H1 (cell line): ENCODE measurements around the gene RNF151. TPM values are rescaled to one million over a fixed set of nuclear protein-coding genes. Genes with fewer than 3 reads are reported as not detected.

ENCODE experiments used
- CTCF ChIA-PET: fragments of 300-600 bp; sonication (Branson Sonifier 250); formaldehyde crosslinking; loops from one replicate; lab custom pipeline; 2021; ENCODE audit not compliant: partially characterized antibody; lab: Charles Lee
- POLR2A ChIA-PET: fragments of 300-600 bp; sonication (Branson Sonifier 250); formaldehyde crosslinking; loops from one replicate; lab custom pipeline; 2021; ENCODE audit warnings: inconsistent platforms; ENCODE audit not compliant: partially characterized antibody; lab: Charles Lee
- DNase-seq, 2 experiments: peaks; one replicate each; pipeline versions ENCODE4 v3.0.0 to v3.0.0-alpha.2; 2010 to 2022; ENCODE audit warnings: low spot score in 2 of 2, low read depth in 1 of 2, mixed read lengths in 1 of 2
- FAIRE-seq: peaks from 2 replicates; lab custom pipeline; 2011; peaks lifted over from hg19 to GRCh38; lab: Jason Lieb, UNC
- H2AFZ ChIP-seq: 2 replicates; pipeline ENCODE4 v1.8.1; 2012; ENCODE audit warnings: low read length, inconsistent platforms
- H2AK5ac ChIP-seq: 2 replicates; pipeline ENCODE4 v1.6.1; 2013; ENCODE audit warnings: low read depth, low read length
- H2BK120ac ChIP-seq: replicated peaks from 2 replicates; pipeline ENCODE3; 2013; ENCODE audit warnings: low read depth, low read length, inconsistent platforms
- H2BK12ac ChIP-seq: 2 replicates; pipeline ENCODE4 v1.6.1; 2013; ENCODE audit warnings: low read depth, low read length
- H2BK15ac ChIP-seq: 2 replicates; pipeline ENCODE4 v1.6.1; 2013; ENCODE audit warnings: low read length
- H2BK20ac ChIP-seq: 2 replicates; pipeline ENCODE4 v1.6.1; 2013; ENCODE audit warnings: low read length
- H2BK5ac ChIP-seq: 2 replicates; pipeline ENCODE4 v1.6.1; 2013; ENCODE audit warnings: low read depth, low read length
- H3K14ac ChIP-seq: 2 replicates; pipeline ENCODE4 v1.6.1; 2013; ENCODE audit warnings: inconsistent platforms; ENCODE audit not compliant: insufficient read length
- H3K18ac ChIP-seq: 2 replicates; pipeline ENCODE4 v1.6.1; 2013; ENCODE audit warnings: low read length; ENCODE audit errors: extremely low read depth
- H3K23ac ChIP-seq: 2 replicates; pipeline ENCODE4 v1.6.1; 2013; ENCODE audit warnings: inconsistent platforms; ENCODE audit not compliant: insufficient read length
- H3K23me2 ChIP-seq: 2 replicates; pipeline ENCODE4 v1.6.1; 2013; ENCODE audit warnings: low read depth, low read length
- H3K27ac ChIP-seq: 2 replicates; pipeline ENCODE4 v1.6.1; 2011; ENCODE audit warnings: low read depth, low read length, inconsistent platforms
- H3K27me3 ChIP-seq, 4 experiments: replicated peaks in 1 of 4; 1 replicate in 1 of 4; 2 replicates in 3 of 4; pipeline versions ENCODE4 v1.6.1 to v1.8.1; 2011 to 2013; ENCODE audit warnings: low read length in 3 of 4, mild to moderate bottlenecking in 3 of 4, inconsistent platforms in 2 of 4, mixed read lengths in 2 of 4, moderate library complexity in 1 of 4; ENCODE audit not compliant: control insufficient read depth in 3 of 4, insufficient read depth in 3 of 4; ENCODE audit errors: extremely low read depth in 1 of 4
- H3K36me3 ChIP-seq, 4 experiments: 2 replicates each; pipeline versions ENCODE4 v1.6.1 to v1.8.1; 2011 to 2013; ENCODE audit warnings: mild to moderate bottlenecking in 4 of 4, low read length in 3 of 4, moderate library complexity in 2 of 4, control low read depth in 1 of 4, inconsistent platforms in 1 of 4; ENCODE audit not compliant: insufficient read depth in 4 of 4, control insufficient read depth in 2 of 4
- H3K4ac ChIP-seq: replicated peaks from 2 replicates; pipeline ENCODE3; 2013; ENCODE audit warnings: low read length, low read depth, mixed read lengths, inconsistent platforms; ENCODE audit not compliant: insufficient read length
- H3K4me1 ChIP-seq, 4 experiments: replicated peaks in 1 of 4; 1 replicate in 1 of 4; 2 replicates in 3 of 4; pipeline versions ENCODE4 v1.6.1 to v1.8.1; 2011 to 2013; ENCODE audit warnings: low read length in 3 of 4, inconsistent platforms in 2 of 4, mixed read lengths in 1 of 4; ENCODE audit not compliant: insufficient read depth in 4 of 4, control insufficient read depth in 3 of 4
- H3K4me2 ChIP-seq, 2 experiments: 2 replicates each; pipeline versions ENCODE4 v1.6.1 to v1.8.1; 2011 to 2013; ENCODE audit warnings: low read depth in 2 of 2, low read length in 2 of 2, control low read depth in 1 of 2, inconsistent platforms in 1 of 2, mild to moderate bottlenecking in 1 of 2; ENCODE audit not compliant: insufficient read depth in 1 of 2
- H3K4me3 ChIP-seq, 4 experiments: fragments of 200-600, 300-600 bp in 1 of 4; sonication (generic), shearing (Covaris generic), sonication (Bioruptor Twin) in 1 of 4; 2 replicates each; pipeline versions ENCODE4 v1.5.1 to v1.8.1; 2011 to 2016; ENCODE audit warnings: low read length in 4 of 4, low read depth in 3 of 4, control low read depth in 2 of 4, inconsistent platforms in 2 of 4, mild to moderate bottlenecking in 2 of 4, mixed read lengths in 1 of 4, moderate library complexity in 1 of 4; ENCODE audit not compliant: insufficient read depth in 2 of 4; ENCODE audit errors: extremely low read depth in 1 of 4
- H3K56ac ChIP-seq: replicated peaks from 2 replicates; pipeline ENCODE3; 2013; ENCODE audit warnings: low read depth, mild to moderate bottlenecking, mixed read lengths, low read length, inconsistent platforms; ENCODE audit not compliant: insufficient read length
- H3K79me1 ChIP-seq: 2 replicates; pipeline ENCODE4 v1.6.1; 2013; ENCODE audit warnings: low read depth, low read length, control low read depth
- H3K79me2 ChIP-seq, 2 experiments: 2 replicates each; pipeline versions ENCODE4 v1.6.1 to v1.8.1; 2012 to 2013; ENCODE audit warnings: low read length in 2 of 2, mild to moderate bottlenecking in 2 of 2, inconsistent platforms in 1 of 2; ENCODE audit not compliant: insufficient read depth in 2 of 2, control insufficient read depth in 1 of 2
- H3K9ac ChIP-seq, 4 experiments: replicated peaks in 1 of 4; 1 replicate in 1 of 4; 2 replicates in 3 of 4; pipeline versions ENCODE4 v1.6.1 to v1.8.1; 2011 to 2013; ENCODE audit warnings: low read depth in 3 of 4, low read length in 3 of 4, control low read depth in 2 of 4, mild to moderate bottlenecking in 2 of 4, moderate library complexity in 2 of 4, inconsistent platforms in 1 of 4; ENCODE audit errors: extremely low read depth in 1 of 4
- H3K9me3 ChIP-seq, 2 experiments: 2 replicates each; pipeline versions ENCODE4 v1.6.1 to v1.8.1; 2012 to 2013; ENCODE audit warnings: mild to moderate bottlenecking in 2 of 2, moderate library complexity in 2 of 2, control low read depth in 1 of 2, inconsistent platforms in 1 of 2, low read depth in 1 of 2, low read length in 1 of 2, mixed read lengths in 1 of 2; ENCODE audit not compliant: insufficient read depth in 2 of 2
- H4K20me1 ChIP-seq, 2 experiments: replicated peaks in 1 of 2; 2 replicates each; pipeline versions ENCODE3 to v1.8.1; 2011 to 2013; ENCODE audit warnings: inconsistent platforms in 2 of 2, low read length in 2 of 2, mild to moderate bottlenecking in 1 of 2; ENCODE audit not compliant: insufficient read depth in 2 of 2, control insufficient read depth in 1 of 2
- H4K5ac ChIP-seq: 2 replicates; pipeline ENCODE4 v1.6.1; 2013; ENCODE audit warnings: low read length, low read depth, mixed read lengths, inconsistent platforms; ENCODE audit not compliant: insufficient read length
- H4K8ac ChIP-seq: 2 replicates; pipeline ENCODE4 v1.8.0; 2013; ENCODE audit warnings: mild to moderate bottlenecking, moderate library complexity, low read length, inconsistent platforms; ENCODE audit not compliant: insufficient read depth; ENCODE audit errors: extremely low read depth
- H4K91ac ChIP-seq: replicated peaks from 2 replicates; pipeline ENCODE3; 2013; ENCODE audit warnings: low read length, mixed read lengths, inconsistent platforms; ENCODE audit not compliant: insufficient read length
- PHF8 ChIP-seq: fragments of 200-600 bp; sonication (generic); conservative IDR thresholded peaks from 2 replicates; pipeline ENCODE4 v1.7.1; 2012; ENCODE audit warnings: low read depth, mild to moderate bottlenecking, inconsistent platforms, low read length, moderate library complexity
- POLR2A ChIP-seq, 2 experiments: IDR thresholded peaks; 1 replicate in 1 of 2; 2 replicates in 1 of 2; pipeline ENCODE4 v1.6.1; 2011; ENCODE audit warnings: low read depth in 2 of 2, low read length in 2 of 2, mild to moderate bottlenecking in 2 of 2; ENCODE audit errors: control extremely low read depth in 1 of 2
- SP1 ChIP-seq: IDR thresholded peaks from 2 replicates; pipeline ENCODE4 v1.6.1; 2011; ENCODE audit warnings: low read depth, low read length
- TEAD4 ChIP-seq: IDR thresholded peaks from 2 replicates; pipeline ENCODE4 v1.6.1; 2012; ENCODE audit warnings: low read depth, low read length, inconsistent platforms, mixed read lengths
- WGBS, 2 experiments: shearing (Covaris generic) in 1 of 2; methylation state at CpG; one replicate each; pipeline versions ENCODE4 v1.1.6 to v1.1.7; 2013 to 2015; ENCODE audit warnings: low lambda C conversion rate in 2 of 2, mixed read lengths in 2 of 2, inconsistent platforms in 1 of 2, low coverage in 1 of 2, missing lambda C conversion rate in 1 of 2; ENCODE audit not compliant: insufficient replicate concordance in 2 of 2, insufficient coverage in 1 of 2, insufficient read length in 1 of 2; ENCODE audit errors: extremely low coverage in 1 of 2, missing lambda C conversion rate in 1 of 2; 5-methylcytosine and 5-hydroxymethylcytosine counted together
- polyA plus RNA-seq, 7 experiments: library from polyadenylated mRNA; depleted of rRNA in 3 of 7; stranded (reverse) in 5 of 7; unstranded in 2 of 7; fragments of >200 nt in 5 of 7; fragments of 200-250 nt in 2 of 7; gene quantifications; 1 replicate in 5 of 7; 2 replicates in 1 of 7; 4 replicates in 1 of 7; pipeline versions ENCODE4 v1.2.1 to v1.2.3, GENCODE V29; 2011 to 2013; ENCODE audit warnings: missing spikeins in 2 of 7, mixed read lengths in 2 of 7
- total RNA-seq: library from RNA; stranded (reverse); fragmentation: NEBNext Ultra II Directional; extraction: Animal tissue kit (Norgen Biotek cat#: 25700); gene quantifications from 2 replicates; pipeline ENCODE4 v1.2.1, GENCODE V29; 2021
- TF ChIP-seq, protein P1 (sequence below): IDR thresholded peaks from 2 replicates; pipeline ENCODE4 v1.6.1; 2012; ENCODE audit warnings: low read length, inconsistent platforms

The RNF151 gene
- total and polyA plus RNA-seq, 2 of the 8 experiments (the other 6 are each of a cell fraction or from before 2014, with no cell fraction given): not detected

DNA sequence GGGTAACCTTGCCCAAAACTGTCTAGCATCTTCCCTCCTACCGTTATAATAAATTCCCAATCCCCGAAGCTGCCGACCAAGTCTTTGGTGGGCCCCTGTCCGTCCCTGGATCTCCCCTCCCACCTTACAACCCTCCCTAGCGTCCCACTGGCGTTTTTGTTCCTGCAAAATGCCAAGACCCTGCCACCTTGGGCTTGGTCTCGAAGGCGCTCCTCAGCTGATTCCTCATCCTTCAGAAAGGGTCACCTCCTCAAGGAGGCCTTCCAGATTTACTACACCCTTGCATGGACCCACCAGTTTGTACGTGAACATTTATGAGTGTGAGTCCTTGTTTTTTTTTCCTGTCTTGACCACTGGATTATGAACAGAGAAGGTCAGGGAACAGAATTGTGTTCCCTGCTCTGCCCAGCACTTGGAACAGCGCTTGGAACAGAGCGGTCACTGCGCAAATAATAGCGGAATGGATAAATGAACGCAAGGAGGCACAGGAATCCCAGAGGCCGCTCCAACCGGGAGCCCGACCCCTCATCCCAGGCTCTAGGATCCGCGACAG, 16.4 kb downstream of the RNF151 start:
- TF ChIP-seq TEAD4: 0 out of 2 replicates have a peak, but pooled peaks have one; percentile 6
- TF ChIP-seq SP1: peak; percentile 48; the same call in 1 of the 2 replicates
- no peak for TF ChIP-seq PHF8
- 0 out of 3 replicates have a peak, but pooled peaks of 1 of the 2 experiments have one; percentile 5 for TF ChIP-seq POLR2A (IDR thresholded peaks at IDR 0.05; ENCODE audit: control extremely low read depth in 1 of 2, low read depth in 2 of 2, low read length in 2 of 2)
- TF ChIP-seq, protein P1, sequence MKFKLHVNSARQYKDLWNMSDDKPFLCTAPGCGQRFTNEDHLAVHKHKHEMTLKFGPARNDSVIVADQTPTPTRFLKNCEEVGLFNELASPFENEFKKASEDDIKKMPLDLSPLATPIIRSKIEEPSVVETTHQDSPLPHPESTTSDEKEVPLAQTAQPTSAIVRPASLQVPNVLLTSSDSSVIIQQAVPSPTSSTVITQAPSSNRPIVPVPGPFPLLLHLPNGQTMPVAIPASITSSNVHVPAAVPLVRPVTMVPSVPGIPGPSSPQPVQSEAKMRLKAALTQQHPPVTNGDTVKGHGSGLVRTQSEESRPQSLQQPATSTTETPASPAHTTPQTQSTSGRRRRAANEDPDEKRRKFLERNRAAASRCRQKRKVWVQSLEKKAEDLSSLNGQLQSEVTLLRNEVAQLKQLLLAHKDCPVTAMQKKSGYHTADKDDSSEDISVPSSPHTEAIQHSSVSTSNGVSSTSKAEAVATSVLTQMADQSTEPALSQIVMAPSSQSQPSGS: 0 out of 2 replicates have a peak, but pooled peaks have one; percentile 3
- H2BK5ac ChIP-seq: no peak overlapping the region
- CTCF ChIA-PET: interaction anchor here (0.6 to 3.1 kb wide), 8 partner anchors 11 to 550 kb away, joined by 3 to 9 read pairs (median 4); no protein-coding TSS in a partner anchor
- no peak overlapping the region for H3K27ac ChIP-seq
- no peak overlapping the region for H2AFZ ChIP-seq
- peaks cover 26% of the 10 kb centered on the region for H3K23me2 ChIP-seq
- H2BK15ac ChIP-seq: peak overlapping the region; percentile 61; the same call in 1 of the 2 replicates
- peaks cover 8 to 40% (median 39%) of the 10 kb centered on the region in 4 experiments; a peak in 6 of 7 replicates for H3K27me3 ChIP-seq
- H3K18ac ChIP-seq: no peak overlapping the region
- H3K36me3 ChIP-seq: peaks cover 2 to 7% (median 3%) of the 10 kb centered on the region in 4 experiments; a peak in 3 of 8 replicates
- no peak overlapping the region for H4K8ac ChIP-seq
- whole genome bisulfite sequencing, 2 experiments: 36% methylated on average over 19 of the region's 19 CpGs; no CpG with 5 or more reads in 1 of the 2 experiments
- no peak overlapping the region for H3K14ac ChIP-seq
- H3K4me3 ChIP-seq: peak overlapping the region; percentile 44 to 96 (median 61); a peak in 7 of 8 replicates
- peaks cover 0 to 9% of the 10 kb centered on the region in 2 experiments; a peak in 1 of 4 replicates for H3K79me2 ChIP-seq
- H3K4me2 ChIP-seq: peak overlapping the region; percentile 58 to 97
- H3K56ac ChIP-seq: no peak overlapping the region
- no peak for FAIRE-seq
- POLR2A ChIA-PET: interaction anchor here (0.7 to 28.2 kb wide), 5 partner anchors 9 to 58 kb away, joined by 4 to 736 read pairs (median 4); partner anchors contain the start of genes NDUFB10, RNF151, RPS2 and TBL3
- H2BK120ac ChIP-seq: no peak overlapping the region
- no peak overlapping the region for H4K91ac ChIP-seq
- peak overlapping the region in 1 of 4 experiments; percentile 4; a peak in 1 of 7 replicates for H3K9ac ChIP-seq
- no peak overlapping the region for H4K5ac ChIP-seq
- H2BK12ac ChIP-seq: no peak overlapping the region
- H3K4me1 ChIP-seq: peaks cover 3 to 40% (median 27%) of the 10 kb centered on the region in 4 experiments
- no peak overlapping the region for H3K23ac ChIP-seq
- DNase-seq: no peak
- no peaks in the 10 kb centered on the region for H3K9me3 ChIP-seq
- no peak overlapping the region for H3K4ac ChIP-seq
- H2AK5ac ChIP-seq: peak overlapping the region; percentile 86; the same call in 1 of the 2 replicates
- H2BK20ac ChIP-seq: no peak overlapping the region
- no peaks in the 10 kb centered on the region for H3K79me1 ChIP-seq
- H4K20me1 ChIP-seq: peaks cover 0 to 13% of the 10 kb centered on the region in 2 experiments
